ENCODE results near the gene FAM120B. TPM values are rescaled to one million over a fixed set of nuclear protein-coding genes. Genes with fewer than 3 reads are reported as not detected.
"Not testable (repeated sequence)": the region's sequence is repeated elsewhere in the genome, so short reads cannot be mapped to it uniquely, and the experiment has no call there.

FAM120B gene
- total and polyA plus RNA-seq, 2 donors = 17.5 to 30.3 TPM

GRCh38 chr6:170398743-170399369 is 92.3 kb downstream of the FAM120B start:
- H3K27ac ChIP-seq (ENCODE audit: low read depth); H3K4me1 ChIP-seq (ENCODE audit: insufficient read depth); H3K36me3 ChIP-seq (ENCODE audit: insufficient read depth); H3K4me3 ChIP-seq (ENCODE audit: low read depth, low read length); DNase-seq (ENCODE audit: extremely low spot score): not testable (repeated sequence)
- WGBS = 95% methylated on average over 1 of the region's 1 CpG

- H3K27ac ChIP-seq (ENCODE audit: low read depth); H3K4me3 ChIP-seq (ENCODE audit: low read depth, low read length); H3K36me3 ChIP-seq (ENCODE audit: insufficient read depth); DNase-seq (ENCODE audit: extremely low spot score); H3K4me1 ChIP-seq (ENCODE audit: insufficient read depth): not testable (repeated sequence)
- WGBS = 43% methylated on average over 2 of the region's 2 CpGs
These were observed 93.5 kb downstream of the FAM120B start for GRCh38 chr6:170399955-170400558.

- Histone ChIP-seq H3K4me3 (ENCODE audit: low read depth, low read length) (no peak overlapping the region), H3K4me1 (ENCODE audit: insufficient read depth) (no peaks in the 10 kb centered on the region), H3K27ac (ENCODE audit: low read depth) (no peak overlapping the region), H3K36me3 (ENCODE audit: insufficient read depth) (peaks cover 2% of the 10 kb centered on the region)
- DNase-seq (ENCODE audit: extremely low spot score) = no peak
- 77% methylated on average over 13 of the region's 13 CpGs for WGBS
These were observed 95.9 kb downstream of the FAM120B start for GRCh38 chr6:170402318-170403040.

- no peaks in the 10 kb centered on the region for H3K4me1 ChIP-seq (ENCODE audit: insufficient read depth)
- WGBS = 68% methylated on average over 3 of the region's 3 CpGs
These were observed 96.9 kb downstream of the FAM120B start for GRCh38 chr6:170403451-170403850.

GRCh38 chr6:170404036-170404435 is 97.5 kb downstream of the FAM120B start:
- no peak overlapping the region for H3K27ac ChIP-seq (ENCODE audit: low read depth)
- no peak overlapping the region for H3K4me3 ChIP-seq (ENCODE audit: low read depth, low read length)
- DNase-seq (ENCODE audit: extremely low spot score) = no peak
- WGBS = 64% methylated on average over 9 of the region's 9 CpGs
- H3K4me1 ChIP-seq (ENCODE audit: insufficient read depth) = no peaks in the 10 kb centered on the region
- peaks cover 2% of the 10 kb centered on the region for H3K36me3 ChIP-seq (ENCODE audit: insufficient read depth)

More at GRCh38 chr6:170403451-170403850, 96.9 kb downstream of the FAM120B start:
- Histone ChIP-seq H3K27ac (ENCODE audit: low read depth) (no peak overlapping the region), H3K36me3 (ENCODE audit: insufficient read depth) (peaks cover 2% of the 10 kb centered on the region), H3K4me3 (ENCODE audit: low read depth, low read length) (no peak overlapping the region)
- no peak for DNase-seq (ENCODE audit: extremely low spot score)

GRCh38 chr6:170404697-170405096 is 98.1 kb downstream of the FAM120B start:
- no peak for DNase-seq (ENCODE audit: extremely low spot score)

GRCh38 chr6:170405311-170405975 is 98.9 kb downstream of the FAM120B start:
- H3K4me1 ChIP-seq (ENCODE audit: insufficient read depth) = no peaks in the 10 kb centered on the region
- 72% methylated on average over 8 of the region's 8 CpGs for whole genome bisulfite sequencing
- no peak for DNase-seq (ENCODE audit: extremely low spot score)
- H3K27ac ChIP-seq (ENCODE audit: low read depth) = no peak overlapping the region
- H3K4me3 ChIP-seq (ENCODE audit: low read depth, low read length) = no peak overlapping the region
- H3K36me3 ChIP-seq (ENCODE audit: insufficient read depth) = peaks cover 2% of the 10 kb centered on the region

More at GRCh38 chr6:170404697-170405096, 98.1 kb downstream of the FAM120B start:
- 86% methylated on average over 6 of the region's 6 CpGs for WGBS
- Histone ChIP-seq H3K4me1 (ENCODE audit: insufficient read depth) (no peaks in the 10 kb centered on the region), H3K27ac (ENCODE audit: low read depth) (no peak overlapping the region), H3K4me3 (ENCODE audit: low read depth, low read length) (no peak overlapping the region), H3K36me3 (ENCODE audit: insufficient read depth) (peaks cover 2% of the 10 kb centered on the region)

- Histone ChIP-seq H3K4me1 (ENCODE audit: insufficient read depth) (no peaks in the 10 kb centered on the region), H3K27ac (ENCODE audit: low read depth) (no peak overlapping the region), H3K4me3 (ENCODE audit: low read depth, low read length) (no peak overlapping the region), H3K36me3 (ENCODE audit: insufficient read depth) (peaks cover 2% of the 10 kb centered on the region)
- WGBS = 84% methylated on average over 13 of the region's 13 CpGs
- DNase-seq (ENCODE audit: extremely low spot score) = no peak
These were observed 100.6 kb downstream of the FAM120B start for GRCh38 chr6:170407200-170407599.

- no peak overlapping the region for H3K27ac ChIP-seq (ENCODE audit: low read depth)
- DNase-seq (ENCODE audit: extremely low spot score) = no peak
- WGBS = 92% methylated on average over 4 of the region's 4 CpGs
- H3K36me3 ChIP-seq (ENCODE audit: insufficient read depth) = peaks cover 2% of the 10 kb centered on the region
- no peaks in the 10 kb centered on the region for H3K4me1 ChIP-seq (ENCODE audit: insufficient read depth)
- H3K4me3 ChIP-seq (ENCODE audit: low read depth, low read length) = no peak overlapping the region
These were observed 101.4 kb downstream of the FAM120B start for GRCh38 chr6:170407932-170408331.

- 92% methylated on average over 8 of the region's 8 CpGs for WGBS
- H3K27ac ChIP-seq (ENCODE audit: low read depth); H3K4me3 ChIP-seq (ENCODE audit: low read depth, low read length); H3K4me1 ChIP-seq (ENCODE audit: insufficient read depth); DNase-seq (ENCODE audit: extremely low spot score); H3K36me3 ChIP-seq (ENCODE audit: insufficient read depth): not testable (repeated sequence)
These were observed 103.2 kb downstream of the FAM120B start for GRCh38 chr6:170409746-170410145.

- no peaks in the 10 kb centered on the region for H3K4me1 ChIP-seq (ENCODE audit: insufficient read depth)
- no peak overlapping the region for H3K27ac ChIP-seq (ENCODE audit: low read depth)
- no peaks in the 10 kb centered on the region for H3K36me3 ChIP-seq (ENCODE audit: insufficient read depth)
- WGBS = 95% methylated on average over 5 of the region's 5 CpGs
- H3K4me3 ChIP-seq (ENCODE audit: low read depth, low read length) = no peak overlapping the region
- DNase-seq (ENCODE audit: extremely low spot score) = no peak
These were observed 103.7 kb downstream of the FAM120B start for GRCh38 chr6:170410241-170410640.

- 89% methylated on average over 4 of the region's 4 CpGs for WGBS
- Histone ChIP-seq H3K4me3 (ENCODE audit: low read depth, low read length) (no peak overlapping the region), H3K36me3 (ENCODE audit: insufficient read depth) (no peaks in the 10 kb centered on the region), H3K27ac (ENCODE audit: low read depth) (no peak overlapping the region), H3K4me1 (ENCODE audit: insufficient read depth) (no peaks in the 10 kb centered on the region)
- no peak for DNase-seq (ENCODE audit: extremely low spot score)
These were observed 108.8 kb downstream of the FAM120B start for GRCh38 chr6:170415318-170415717.

GRCh38 chr6:170416303-170416702 is 109.7 kb downstream of the FAM120B start:
- 69% methylated on average over 8 of the region's 8 CpGs for WGBS
- H3K4me3 ChIP-seq (ENCODE audit: low read depth, low read length) = no peak overlapping the region
- H3K27ac ChIP-seq (ENCODE audit: low read depth) = no peak overlapping the region
- H3K4me1 ChIP-seq (ENCODE audit: insufficient read depth) = no peaks in the 10 kb centered on the region
- H3K36me3 ChIP-seq (ENCODE audit: insufficient read depth) = no peaks in the 10 kb centered on the region
- DNase-seq (ENCODE audit: extremely low spot score) = no peak
